ENCODE data around the gene MUC21. TPM values are rescaled to one million over a fixed set of nuclear protein-coding genes. Genes with fewer than 3 reads are reported as not detected.
"Not testable (repeated sequence)": the region's sequence is repeated elsewhere in the genome, so short reads cannot be mapped to it uniquely, and the experiment has no call there.

MUC21 gene
- total RNA-seq, 4 donors from 2014 or later: not detected

GRCh38 chr6:31011153-31011552, 27.6 kb downstream of the MUC21 start:
- H3K27me3 ChIP-seq: no peaks in the 10 kb centered on the region
- intact Hi-C loops (cut with DNase I): no loop called here
- TF ChIP-seq CTCF (IDR thresholded peaks at IDR 0.05): no peak
- TF ChIP-seq POLR2A (IDR thresholded peaks at IDR 0.05): no peak
- H3K4me1 ChIP-seq: no peaks in the 10 kb centered on the region
- H3K27ac ChIP-seq: no peak overlapping the region
- 69 to 93% methylated on average over 6 of the region's 6 CpGs for WGBS, 2 donors
- H3K36me3 ChIP-seq: no peaks in the 10 kb centered on the region
- no peaks in the 10 kb centered on the region for H3K9me3 ChIP-seq
- no peak for DNase-seq
- no peak overlapping the region for H3K4me3 ChIP-seq (replicated peaks in 1 of 3)

- Histone ChIP-seq H3K9me3 (no peaks in the 10 kb centered on the region), H3K4me3 (replicated peaks in 1 of 3) (no peak overlapping the region), H3K27ac (no peak overlapping the region), H3K4me1 (no peaks in the 10 kb centered on the region), H3K36me3 (no peaks in the 10 kb centered on the region), H3K27me3 (no peaks in the 10 kb centered on the region)
- 86 to 88% methylated on average over 18 of the region's 36 CpGs for WGBS, 2 donors
- DNase-seq: no peak
- intact Hi-C loops (cut with DNase I): no loop called here
- TF ChIP-seq POLR2A (IDR thresholded peaks at IDR 0.05) (no peak), CTCF (IDR thresholded peaks at IDR 0.05) (no peak)
Observed at GRCh38 chr6:31016659-31017299, 33.3 kb downstream of the MUC21 start.

GRCh38 chr6:31017436-31017835, 33.9 kb downstream of the MUC21 start:
- intact Hi-C loops (cut with DNase I): not testable (repeated sequence)
- WGBS, 2 donors: 96 to 100% methylated on average over 3 of the region's 3 CpGs

GRCh38 chr6:31020057-31020456, 36.5 kb downstream of the MUC21 start:
- Histone ChIP-seq H3K27ac (no peak overlapping the region), H3K9me3 (no peaks in the 10 kb centered on the region), H3K27me3 (no peaks in the 10 kb centered on the region), H3K4me1 (no peaks in the 10 kb centered on the region), H3K4me3 (replicated peaks in 1 of 3) (no peak overlapping the region), H3K36me3 (no peaks in the 10 kb centered on the region)
- intact Hi-C loops (cut with DNase I): no loop called here
- TF ChIP-seq CTCF (IDR thresholded peaks at IDR 0.05): no peak
- TF ChIP-seq POLR2A (IDR thresholded peaks at IDR 0.05): no peak
- no peak for DNase-seq
- WGBS, 2 donors: 78 to 89% methylated on average over 2 of the region's 2 CpGs

More at GRCh38 chr6:31017436-31017835, 33.9 kb downstream of the MUC21 start:
- not testable (repeated sequence) for H3K27me3 ChIP-seq; H3K9me3 ChIP-seq; H3K36me3 ChIP-seq; DNase-seq; H3K4me3 ChIP-seq (replicated peaks in 1 of 3); H3K27ac ChIP-seq; H3K4me1 ChIP-seq

GRCh38 chr6:31020631-31021255, 37.2 kb downstream of the MUC21 start:
- DNase-seq; H3K9me3 ChIP-seq; H3K36me3 ChIP-seq; intact Hi-C loops (cut with DNase I); H3K4me1 ChIP-seq; H3K4me3 ChIP-seq (replicated peaks in 1 of 3); H3K27ac ChIP-seq; H3K27me3 ChIP-seq: not testable (repeated sequence)
- 77 to 96% methylated on average over 3 to 9 of the region's 36 CpGs for WGBS, 2 donors

- DNase-seq; H3K4me1 ChIP-seq; H3K36me3 ChIP-seq; H3K4me3 ChIP-seq (replicated peaks in 1 of 3); H3K27me3 ChIP-seq; H3K9me3 ChIP-seq; intact Hi-C loops (cut with DNase I); H3K27ac ChIP-seq: not testable (repeated sequence)
- WGBS, 2 donors: 81 to 90% methylated on average over 15 of the region's 15 CpGs
Observed at GRCh38 chr6:31021705-31022531, 38.4 kb downstream of the MUC21 start.

Data from thyroid gland (tissue), 4 donors.